OCI-LY1 (cell line): ENCODE results near the gene PRELID1.
A peak's percentile ranks its signal among the peaks of the same experiment; 100 is the strongest.

ENCODE experiments used
- H2AFZ ChIP-seq: fragments of 200-600 bp; sonication (generic), shearing (Covaris generic); 2 replicates; pipeline ENCODE4 v1.6.0; 2014; ENCODE audit warnings: antibody characterized with exemption, mild to moderate bottlenecking, low read length
- H3F3A ChIP-seq: fragments of 200-600 bp; sonication (generic), shearing (Covaris generic); 2 replicates; pipeline ENCODE4 v1.6.0; 2014; ENCODE audit warnings: mild to moderate bottlenecking, antibody characterized with exemption, low read length, moderate library complexity; ENCODE audit not compliant: insufficient read depth
- H3K27ac ChIP-seq: fragments of 200-600 bp; sonication (generic); 2 replicates; pipeline ENCODE4 v1.5.1; 2014; ENCODE audit warnings: low read length, mixed run types, mild to moderate bottlenecking, low read depth; ENCODE audit not compliant: poor library complexity, severe bottlenecking
- H3K27me3 ChIP-seq: fragments of 200-600 bp; sonication (generic); 2 replicates; pipeline ENCODE4 v1.6.0; 2014; ENCODE audit warnings: antibody characterized with exemption, mild to moderate bottlenecking, low read length, moderate library complexity; ENCODE audit not compliant: insufficient read depth
- H3K36me3 ChIP-seq: fragments of 200-600 bp; sonication (generic); 2 replicates; pipeline ENCODE4 v1.6.1; 2014; ENCODE audit warnings: mild to moderate bottlenecking, antibody characterized with exemption, low read length, moderate library complexity, mixed read lengths; ENCODE audit not compliant: insufficient read depth
- H3K4me1 ChIP-seq: fragments of 200-600 bp; sonication (generic); 2 replicates; pipeline ENCODE4 v1.5.1; 2014; ENCODE audit warnings: mild to moderate bottlenecking, low read length, moderate library complexity; ENCODE audit not compliant: insufficient read depth, severe bottlenecking
- H3K4me2 ChIP-seq: fragments of 200-600 bp; sonication (generic), shearing (Covaris generic); 2 replicates; pipeline ENCODE4 v1.6.1; 2014; ENCODE audit warnings: low read length
- H3K4me3 ChIP-seq: fragments of 200-600 bp; sonication (generic); 2 replicates; pipeline ENCODE4 v1.5.1; 2014; ENCODE audit warnings: low read length, low read depth, mild to moderate bottlenecking, mixed read lengths; ENCODE audit not compliant: poor library complexity, severe bottlenecking
- H3K79me2 ChIP-seq: fragments of 200-600 bp; shearing (Covaris generic); 2 replicates; pipeline ENCODE4 v1.6.1; 2016; ENCODE audit warnings: mixed run types, low read length, mixed read lengths; ENCODE audit not compliant: insufficient read depth
- H3K9ac ChIP-seq: fragments of 200-600 bp; sonication (generic), shearing (Covaris generic); 2 replicates; pipeline ENCODE4 v1.6.1; 2014; ENCODE audit warnings: mild to moderate bottlenecking, low read length, mixed read lengths
- H3K9me2 ChIP-seq: fragments of 200-600 bp; sonication (generic), shearing (Covaris generic); 2 replicates; pipeline ENCODE4 v1.6.1; 2014; ENCODE audit warnings: low read depth, mild to moderate bottlenecking, low read length, mixed read lengths
- H3K9me3 ChIP-seq: fragments of 200-600 bp; shearing (Covaris generic); 2 replicates; pipeline ENCODE4 v1.6.1; 2014; ENCODE audit warnings: low read length, mixed read lengths
- H4K20me1 ChIP-seq: fragments of 200-600 bp; sonication (generic), shearing (Covaris generic); 2 replicates; pipeline ENCODE4 v1.6.0; 2016; ENCODE audit warnings: mild to moderate bottlenecking, low read length; ENCODE audit not compliant: insufficient read depth
- CTCF ChIP-seq: fragments of 200-600 bp; sonication (generic), shearing (Covaris generic); IDR thresholded peaks from 2 replicates; pipeline ENCODE4 v1.5.1; 2017; ENCODE audit warnings: mild to moderate bottlenecking, antibody characterized with exemption, low read length, moderate library complexity, mixed read lengths
- EZH2 ChIP-seq: fragments of 200-600 bp; sonication (generic), shearing (Covaris generic); IDR thresholded peaks from 2 replicates; pipeline ENCODE4 v1.8.0; 2017; ENCODE audit warnings: borderline replicate concordance, mixed run types, mild to moderate bottlenecking, antibody characterized with exemption, low read length, moderate library complexity, mixed read lengths

The PRELID1 gene

GRCh38 chr5:177336112-177336511 lies 32.5 kb downstream of the PRELID1 start:
- Histone ChIP-seq H3K27ac (no peak overlapping the region), H3F3A (no peaks in the 10 kb centered on the region), H3K36me3 (peaks cover 91% of the 10 kb centered on the region), H3K4me1 (no peaks in the 10 kb centered on the region), H3K27me3 (no peaks in the 10 kb centered on the region), H3K4me3 (no peak overlapping the region), H3K9me2 (no peaks in the 10 kb centered on the region), H3K9me3 (no peaks in the 10 kb centered on the region), H3K9ac (no peak overlapping the region), H3K79me2 (peaks cover 7% of the 10 kb centered on the region; the same call in 1 of the 2 replicates), H3K4me2 (no peak overlapping the region), H2AFZ (no peak overlapping the region), H4K20me1 (no peaks in the 10 kb centered on the region)
- TF ChIP-seq CTCF, result peak; percentile 61
- no peak for TF ChIP-seq EZH2

- Histone ChIP-seq H3K9me2 (no peaks in the 10 kb centered on the region), H2AFZ (no peak overlapping the region), H3K9ac (no peak overlapping the region), H3K4me3 (no peak overlapping the region), H3K27me3 (no peaks in the 10 kb centered on the region), H3K4me2 (no peak overlapping the region), H3F3A (no peaks in the 10 kb centered on the region), H4K20me1 (no peaks in the 10 kb centered on the region), H3K9me3 (peaks cover 6% of the 10 kb centered on the region; the same call in 1 of the 2 replicates), H3K36me3 (peaks cover 93% of the 10 kb centered on the region), H3K79me2 (peaks cover 14% of the 10 kb centered on the region), H3K4me1 (no peaks in the 10 kb centered on the region), H3K27ac (no peak overlapping the region)
- TF ChIP-seq CTCF, result no peak
- TF ChIP-seq EZH2, result no peak
Measured at GRCh38 chr5:177336603-177337494, 33.2 kb downstream of the PRELID1 start.

- Histone ChIP-seq H3K9me2 (no peaks in the 10 kb centered on the region), H3K4me2 (no peak overlapping the region), H3K4me1 (no peaks in the 10 kb centered on the region), H3K9ac (no peak overlapping the region), H2AFZ (no peak overlapping the region), H3F3A (no peaks in the 10 kb centered on the region), H3K27ac (no peak overlapping the region), H3K9me3 (peaks cover 8% of the 10 kb centered on the region; the same call in 1 of the 2 replicates), H3K27me3 (no peaks in the 10 kb centered on the region), H3K4me3 (no peak overlapping the region), H3K79me2 (peaks cover 16% of the 10 kb centered on the region), H3K36me3 (peaks cover 90% of the 10 kb centered on the region), H4K20me1 (no peaks in the 10 kb centered on the region)
- TF ChIP-seq CTCF (no peak), EZH2 (no peak)
Measured at GRCh38 chr5:177338251-177339106, 34.9 kb downstream of the PRELID1 start.
